ENCODE measurements around the gene WDR93. TPM values are rescaled to one million over a fixed set of nuclear protein-coding genes. Genes with fewer than 3 reads are reported as not detected.

The WDR93 gene
- total RNA-seq, 4 donors from 2014 or later = 0.21 to 0.39 TPM; not detected in 2

GRCh38 chr15:89790206-89790605 is 99.6 kb downstream of the WDR93 start:
- TF ChIP-seq, protein P1, sequence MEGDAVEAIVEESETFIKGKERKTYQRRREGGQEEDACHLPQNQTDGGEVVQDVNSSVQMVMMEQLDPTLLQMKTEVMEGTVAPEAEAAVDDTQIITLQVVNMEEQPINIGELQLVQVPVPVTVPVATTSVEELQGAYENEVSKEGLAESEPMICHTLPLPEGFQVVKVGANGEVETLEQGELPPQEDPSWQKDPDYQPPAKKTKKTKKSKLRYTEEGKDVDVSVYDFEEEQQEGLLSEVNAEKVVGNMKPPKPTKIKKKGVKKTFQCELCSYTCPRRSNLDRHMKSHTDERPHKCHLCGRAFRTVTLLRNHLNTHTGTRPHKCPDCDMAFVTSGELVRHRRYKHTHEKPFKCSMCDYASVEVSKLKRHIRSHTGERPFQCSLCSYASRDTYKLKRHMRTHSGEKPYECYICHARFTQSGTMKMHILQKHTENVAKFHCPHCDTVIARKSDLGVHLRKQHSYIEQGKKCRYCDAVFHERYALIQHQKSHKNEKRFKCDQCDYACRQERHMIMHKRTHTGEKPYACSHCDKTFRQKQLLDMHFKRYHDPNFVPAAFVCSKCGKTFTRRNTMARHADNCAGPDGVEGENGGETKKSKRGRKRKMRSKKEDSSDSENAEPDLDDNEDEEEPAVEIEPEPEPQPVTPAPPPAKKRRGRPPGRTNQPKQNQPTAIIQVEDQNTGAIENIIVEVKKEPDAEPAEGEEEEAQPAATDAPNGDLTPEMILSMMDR (IDR thresholded peaks at IDR 0.05) = no peak
- TF ChIP-seq POLR2A (IDR thresholded peaks at IDR 0.05) = no peak
- TF ChIP-seq EP300 (IDR thresholded peaks at IDR 0.05) = no peak
- Histone ChIP-seq H3K27me3 (no peaks in the 10 kb centered on the region), H3K36me3 (peaks cover 0 to 55% (median 0%) of the 10 kb centered on the region in 3 donors), H3K4me1 (peaks cover 0 to 11% (median under 1%) of the 10 kb centered on the region in 4 donors), H3K9me3 (peaks cover 0 to 11% (median 0%) of the 10 kb centered on the region in 4 donors), H3K27ac (no peak overlapping the region), H3K4me3 (no peak overlapping the region)
- WGBS, 2 donors = 77 to 83% methylated on average over 10 of the region's 10 CpGs
- DNase-seq (ENCODE audit: low spot score in 2 of 2) = no peak

- TF ChIP-seq, protein P1 (IDR thresholded peaks at IDR 0.05) = no peak
- TF ChIP-seq POLR2A (IDR thresholded peaks at IDR 0.05) (no peak), EP300 (IDR thresholded peaks at IDR 0.05) (no peak)
- H3K36me3 ChIP-seq = peaks cover 0 to 53% (median 0%) of the 10 kb centered on the region in 3 donors
- no peak for DNase-seq (ENCODE audit: low spot score in 2 of 2)
Observed at GRCh38 chr15:89790661-89791060, 100.0 kb downstream of the WDR93 start.

GRCh38 chr15:89792106-89792805 is 101.6 kb downstream of the WDR93 start:
- H3K4me1 ChIP-seq = peaks cover 0 to 17% (median 4%) of the 10 kb centered on the region in 4 donors
- TF ChIP-seq, protein P1 (IDR thresholded peaks at IDR 0.05) = no peak
- TF ChIP-seq EP300 (IDR thresholded peaks at IDR 0.05) (no peak), POLR2A (IDR thresholded peaks at IDR 0.05) (no peak)
- WGBS, 2 donors = 94 to 95% methylated on average over 22 of the region's 22 CpGs
- peaks cover 0 to 63% (median 0%) of the 10 kb centered on the region in 3 donors for H3K36me3 ChIP-seq
- H3K9me3 ChIP-seq = peaks cover 0 to 21% (median 0%) of the 10 kb centered on the region in 4 donors
- no peak for DNase-seq (ENCODE audit: low spot score in 2 of 2)
- no peak overlapping the region for H3K4me3 ChIP-seq
- H3K27ac ChIP-seq = no peak overlapping the region
- H3K27me3 ChIP-seq = no peaks in the 10 kb centered on the region

More at GRCh38 chr15:89790661-89791060, 100.0 kb downstream of the WDR93 start:
- peaks cover 0 to 15% (median 3%) of the 10 kb centered on the region in 4 donors for H3K4me1 ChIP-seq
- no peaks in the 10 kb centered on the region for H3K27me3 ChIP-seq
- no peak overlapping the region for H3K4me3 ChIP-seq
- WGBS, 2 donors = 75 to 83% methylated on average over 16 of the region's 16 CpGs
- no peak overlapping the region for H3K27ac ChIP-seq
- H3K9me3 ChIP-seq = peaks cover 0 to 11% (median 0%) of the 10 kb centered on the region in 4 donors

Small RNA genes within 50 kb of the gene (small RNA-seq; reads per million reads assigned to genes)
- gene RNU6-132P = not detected

Other genes starting within 250 kb of the WDR93 start
- gene RHCG, start 194.2 kb upstream of the WDR93 start, total RNA-seq = 1 to 10 TPM in 1 of 4 donors, not detected in 3; 4.8 TPM
- gene TICRR, start 115.3 kb upstream of the WDR93 start, total RNA-seq = under 1 TPM in 1 of 4 donors, not detected in 3; 0.60 TPM
- 10 to 100 TPM in 3 of 4 donors, 1 to 10 TPM in 1; 7.2 to 41.1 (median 20.8) TPM for gene KIF7, start 35.3 kb upstream of the WDR93 start, total RNA-seq
- gene PLIN1, start 11.4 kb upstream of the WDR93 start, total RNA-seq = 100 to 1,000 TPM; 144 to 392 (median 300) TPM
- 10 to 100 TPM in 2 of 4 donors, 1 to 10 TPM in 2; 7.2 to 15.5 (median 9.7) TPM for gene PEX11A, start 57 bp upstream of the WDR93 start, total RNA-seq
- gene MESP1, start 60.4 kb downstream of the WDR93 start, total RNA-seq = 10 to 100 TPM in 1 of 4 donors, 1 to 10 TPM in 3; 3.5 to 10.5 (median 6.2) TPM
- gene MESP2, start 85.5 kb downstream of the WDR93 start, total RNA-seq = 1 to 10 TPM in 1 of 4 donors, not detected in 3; 1.5 TPM
- gene ANPEP, start 124.0 kb downstream of the WDR93 start, total RNA-seq = 10 to 100 TPM; 47.2 to 79.2 (median 72.1) TPM
- gene AP3S2, start 203.2 kb downstream of the WDR93 start, total RNA-seq = 10 to 100 TPM; 49.2 to 61.4 (median 52.2) TPM
- 10 to 100 TPM; 21.0 to 32.6 (median 25.6) TPM for gene ARPIN, start 222.1 kb downstream of the WDR93 start, total RNA-seq